GM19328 (cell line): Measurements from ENCODE around the gene CUL7.
"Not testable (repeated sequence)": the region's sequence is repeated elsewhere in the genome, so short reads cannot be mapped to it uniquely, and the experiment has no call there.

Source experiments
- ATAC-seq: cut with Tn5 transposase; IDR thresholded peaks from one replicate; pipeline ENCODE4 v1.9.1; 2021; ENCODE audit warnings: mild to moderate bottlenecking, moderate library complexity; ENCODE audit not compliant: unreplicated experiment

Gene CUL7

DNA sequence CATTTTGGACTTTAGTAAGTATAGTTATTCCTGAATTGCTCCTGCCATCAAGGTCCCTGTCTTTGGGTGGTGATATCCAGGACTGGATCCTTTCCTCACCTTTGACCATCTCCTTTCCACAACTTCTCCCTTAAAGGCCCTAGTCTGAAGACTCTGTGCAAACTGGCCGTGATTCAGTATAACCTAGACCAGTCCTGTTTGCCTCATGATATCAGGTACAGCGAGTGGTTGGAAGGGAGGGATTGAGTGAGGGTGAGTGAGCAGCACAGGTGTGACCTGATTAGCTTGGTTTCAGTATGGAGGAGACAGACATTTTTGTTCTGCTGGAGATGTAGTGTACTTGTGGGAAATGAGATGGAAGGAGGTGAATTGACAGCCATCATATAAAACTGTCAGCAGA is 34.5 kb downstream of the CUL7 start:
- no peak for ATAC-seq

- no peak for ATAC-seq
Measured at GRCh38 chr6:43016943-43017334, 36.7 kb downstream of the CUL7 start.

DNA sequence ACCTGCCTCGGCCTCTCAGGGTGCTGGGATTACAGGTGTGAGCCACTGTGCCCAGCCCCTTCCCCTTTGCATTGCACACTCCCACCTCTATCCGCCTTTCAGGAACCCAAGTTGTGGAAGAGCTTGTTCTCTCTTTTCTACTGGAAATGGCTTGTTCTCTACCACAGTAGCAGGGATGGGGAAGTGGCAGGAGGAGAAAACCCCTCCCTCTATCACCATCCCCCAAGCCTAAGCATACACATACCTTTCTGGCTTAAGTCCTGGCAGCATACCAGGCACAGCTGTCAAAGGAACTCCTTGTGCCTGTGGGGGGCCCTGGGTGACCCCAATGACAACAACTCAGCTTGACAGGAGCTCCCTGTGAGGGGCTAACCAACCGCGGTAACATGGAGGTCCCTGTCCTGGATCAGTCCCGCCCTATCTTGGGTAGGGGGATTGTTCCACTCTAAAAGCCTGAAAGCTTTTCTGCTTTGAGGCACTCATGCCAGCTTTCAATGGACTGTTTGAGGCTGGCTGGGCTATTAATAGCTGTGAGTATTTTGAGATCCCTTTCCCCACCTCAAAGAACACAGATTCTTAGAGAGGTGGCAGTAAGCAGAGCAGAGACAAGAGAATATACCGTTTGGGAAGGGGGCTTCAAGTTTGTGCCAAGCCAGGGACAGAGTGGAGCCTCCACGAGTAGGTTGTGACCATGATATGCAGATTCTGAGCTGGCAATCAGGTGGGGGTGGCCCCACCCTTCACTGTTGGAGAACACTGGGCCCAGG is 37.3 kb downstream of the CUL7 start:
- ATAC-seq: no peak

DNA sequence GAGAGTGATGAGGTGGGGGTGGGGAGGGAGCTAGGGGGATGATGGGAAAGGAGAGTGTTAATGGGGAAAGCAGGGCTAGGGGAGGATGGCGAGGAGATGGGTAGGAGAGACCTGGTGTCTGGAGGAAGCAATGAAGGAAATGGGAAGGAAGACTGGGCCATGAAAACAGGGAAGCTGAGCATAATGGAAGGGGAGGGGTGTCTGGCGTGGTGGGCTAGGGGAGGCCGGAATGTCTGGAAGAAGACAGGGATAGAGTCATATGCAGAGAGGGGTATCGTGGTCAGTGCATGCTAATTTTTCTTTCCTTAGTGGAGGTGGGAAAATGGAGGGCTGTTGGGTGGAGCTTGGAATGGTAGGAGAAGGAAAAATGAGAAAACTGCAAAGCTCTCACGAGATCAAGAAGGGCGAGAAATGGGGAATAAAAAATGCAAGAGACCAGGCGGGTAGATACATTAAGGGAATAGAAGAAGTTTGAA is 39.2 kb downstream of the CUL7 start:
- no peak for ATAC-seq

- ATAC-seq: peak; percentile 88
Measured at GRCh38 chr6:43013843-43014433, 39.7 kb downstream of the CUL7 start, which contains the start of the genes KLHDC3 and MEA1. KLHDC3 (plus strand) TSS chr6:43014249; CDS start chr6:43017193, 2,944 bp downstream. MEA1 (minus strand) TSS chr6:43013946; CDS start chr6:43013813, 133 bp downstream.

- ATAC-seq: no peak
Measured at GRCh38 chr6:43013097-43013842, 40.4 kb downstream of the CUL7 start.

DNA sequence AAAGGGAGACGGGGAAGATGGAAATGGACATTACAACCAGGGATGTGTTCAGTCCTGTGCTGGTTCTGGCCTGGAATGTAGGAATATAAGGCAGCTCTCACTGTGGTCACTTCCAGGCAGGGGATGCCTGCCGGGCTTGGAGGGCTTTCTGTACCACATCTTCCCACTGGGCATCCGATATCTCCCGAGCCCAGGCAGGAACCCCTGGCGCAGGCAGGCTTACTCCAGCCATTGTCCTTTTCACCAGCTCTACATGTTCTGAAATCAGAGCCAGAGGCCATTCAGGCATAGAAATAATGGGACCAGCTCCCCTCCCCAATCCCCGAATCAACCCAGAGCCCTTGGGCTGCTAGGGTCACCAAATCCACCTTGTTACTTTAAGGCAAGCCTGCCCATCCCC is 41.3 kb downstream of the CUL7 start:
- ATAC-seq: no peak

- ATAC-seq: no peak
Measured at GRCh38 chr6:43011207-43011606, 42.4 kb downstream of the CUL7 start.

GRCh38 chr6:43009124-43009523 is 44.5 kb downstream of the CUL7 start:
- ATAC-seq: no peak

GRCh38 chr6:43007126-43007525 is 46.5 kb downstream of the CUL7 start:
- no peak for ATAC-seq

DNA sequence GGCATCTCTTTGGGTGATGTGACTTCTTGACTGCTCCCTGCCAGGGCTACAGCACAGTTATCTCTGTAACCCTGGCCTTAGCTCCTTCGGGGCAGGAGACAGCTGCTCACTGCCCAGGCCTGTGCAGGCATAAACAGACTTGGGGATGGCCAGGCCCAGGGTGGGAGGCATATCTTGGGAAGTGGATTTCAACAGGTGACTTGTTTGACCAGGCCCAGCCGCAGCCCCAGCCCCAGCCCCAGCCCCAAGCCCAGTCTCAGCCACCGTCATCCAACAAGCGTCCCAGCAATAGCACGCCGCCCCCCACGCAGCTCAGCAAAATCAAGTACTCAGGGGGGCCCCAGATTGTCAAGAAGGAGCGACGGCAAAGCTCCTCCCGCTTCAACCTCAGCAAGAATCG is 47.4 kb downstream of the CUL7 start:
- ATAC-seq: no peak

GRCh38 chr6:43005844-43006243 is 47.8 kb downstream of the CUL7 start:
- ATAC-seq: no peak

DNA sequence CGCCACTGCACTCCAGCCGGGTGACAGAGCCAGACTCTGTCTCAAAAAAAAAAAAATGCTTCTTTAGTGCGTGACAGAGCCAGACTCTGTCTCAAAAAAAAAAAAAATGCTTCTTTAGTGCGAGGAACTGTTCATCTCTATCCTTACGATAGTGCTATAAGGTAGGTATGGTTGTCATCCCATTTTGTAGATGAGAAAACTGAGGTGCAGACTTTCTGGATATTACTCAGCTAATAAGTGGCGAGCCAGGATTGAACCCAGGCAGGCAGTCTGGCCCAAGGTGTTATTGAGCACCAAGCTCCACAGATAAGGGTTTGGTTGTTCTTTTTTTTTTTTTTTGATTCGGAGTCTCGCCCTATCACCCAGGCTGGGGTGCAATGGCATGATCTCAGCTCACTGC is 51.8 kb downstream of the CUL7 start:
- ATAC-seq: no peak

GRCh38 chr6:42998205-42998604 is 55.4 kb downstream of the CUL7 start:
- not testable (repeated sequence) for ATAC-seq

DNA sequence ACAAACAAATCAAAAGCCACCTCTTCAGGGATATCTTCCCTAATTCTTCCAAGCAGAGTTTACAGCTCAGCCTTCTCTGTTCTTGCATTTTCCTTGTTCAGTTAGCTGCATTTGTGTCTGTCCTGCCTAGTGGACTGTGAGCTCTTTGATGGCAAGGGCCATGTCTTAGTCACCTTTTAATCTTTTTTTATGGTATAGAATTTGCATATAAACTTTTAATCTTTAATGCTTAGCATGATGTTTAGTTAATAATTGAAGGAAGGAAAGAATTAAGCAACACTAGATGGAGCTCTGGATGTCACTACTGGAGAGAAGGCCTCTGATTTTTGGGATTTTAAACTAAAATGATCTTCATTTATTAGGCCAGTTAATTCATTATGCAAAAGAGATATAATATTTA is 57.1 kb downstream of the CUL7 start:
- no peak for ATAC-seq

- no peak for ATAC-seq
Measured at GRCh38 chr6:42993445-42993844, 60.2 kb downstream of the CUL7 start.

GRCh38 chr6:42989923-42990322 is 63.7 kb downstream of the CUL7 start:
- ATAC-seq: no peak

DNA sequence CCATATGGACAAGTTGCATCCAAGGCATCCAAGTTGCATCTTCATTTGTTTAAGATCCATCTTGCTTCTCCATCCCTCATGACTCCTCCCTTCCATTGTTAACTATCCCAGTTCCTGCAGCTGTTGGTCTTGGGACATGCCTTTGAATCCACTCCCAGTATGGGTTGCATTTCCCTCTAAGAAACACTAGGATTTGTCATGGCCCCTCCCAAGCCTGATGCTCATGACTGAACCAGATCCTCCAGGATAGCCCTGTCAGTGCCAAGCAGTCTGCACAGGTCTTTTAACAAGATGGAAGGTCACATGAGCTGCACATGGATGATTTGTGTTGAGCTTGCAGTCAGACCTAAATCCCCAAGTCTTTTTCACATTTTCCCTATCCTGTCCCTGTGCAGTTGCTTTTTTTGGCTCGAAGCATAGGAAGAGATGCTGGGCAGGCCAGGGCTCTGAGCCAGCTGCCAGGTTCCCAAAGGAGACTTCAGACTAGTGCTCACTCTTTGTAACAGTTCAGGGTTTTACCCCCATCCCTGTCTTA is 65.1 kb downstream of the CUL7 start:
- ATAC-seq: no peak
